Activated naive CD4-positive, alpha-beta T cell treated with anti-CD3 and anti-CD28 coated beads, Interleukin-2, amount 50 U/mL, for 24 hours (primary cell): ENCODE results near the gene THSD8.

ENCODE experiments used
- H3K27ac Mint-ChIP-seq: one replicate; pipeline ENCODE4 v1.8.0; 2021; ENCODE audit warnings: mild to moderate bottlenecking, mixed read lengths
- H3K27me3 Mint-ChIP-seq: one replicate; pipeline ENCODE4 v1.8.0; 2021; ENCODE audit warnings: mixed read lengths
- H3K36me3 Mint-ChIP-seq: one replicate; pipeline ENCODE4 v1.8.0; 2021; ENCODE audit warnings: mixed read lengths
- H3K4me1 Mint-ChIP-seq: one replicate; pipeline ENCODE4 v1.8.0; 2021; ENCODE audit warnings: mixed read lengths
- H3K4me3 Mint-ChIP-seq: one replicate; pipeline ENCODE4 v1.8.0; 2021; ENCODE audit warnings: mild to moderate bottlenecking, mixed read lengths
- H3K9me3 Mint-ChIP-seq: one replicate; pipeline ENCODE4 v1.8.0; 2021; ENCODE audit warnings: mixed read lengths

Gene THSD8

DNA sequence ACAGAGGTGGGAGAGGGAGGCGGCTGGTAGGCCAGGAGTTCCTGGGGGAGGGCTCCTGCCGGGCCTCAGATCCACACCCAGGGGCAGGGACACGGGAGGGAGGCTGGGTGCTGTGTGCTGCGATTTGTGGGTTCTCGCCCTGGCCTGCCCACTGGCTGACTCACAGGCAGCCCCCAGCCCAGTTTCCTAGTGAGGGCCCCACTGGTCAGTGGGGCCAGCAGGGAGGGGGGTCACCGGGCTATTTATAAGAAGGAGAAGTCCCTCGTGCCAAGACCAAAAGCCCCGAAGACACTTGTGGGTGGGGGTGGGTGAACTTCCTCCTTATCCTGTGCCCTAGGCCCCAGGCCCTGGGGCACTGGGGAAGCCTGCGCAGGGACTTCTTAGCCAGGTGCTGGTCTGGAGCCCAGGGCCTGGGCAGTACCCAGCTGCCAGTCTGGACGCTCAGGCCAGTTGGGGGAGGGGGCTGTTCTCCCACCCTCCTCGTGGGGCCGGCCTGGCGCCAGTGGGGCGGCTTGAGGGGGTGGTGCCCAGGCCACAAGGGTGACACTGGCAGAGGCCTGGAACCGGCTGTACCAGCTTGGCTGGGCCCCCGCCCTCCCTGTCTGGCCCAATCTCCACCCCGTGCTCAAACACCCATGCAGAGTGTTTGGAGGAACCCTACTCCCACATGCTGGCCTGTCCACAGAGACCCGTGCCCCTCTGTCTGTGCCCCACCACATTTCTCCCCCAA is 15.6 kb upstream of the THSD8 start:
- Mint-ChIP-seq H3K4me3 (no peak overlapping the region), H3K27me3 (no peaks in the 10 kb centered on the region), H3K4me1 (peaks cover 31% of the 10 kb centered on the region), H3K27ac (peak overlapping the region; percentile 24), H3K9me3 (no peaks in the 10 kb centered on the region), H3K36me3 (no peaks in the 10 kb centered on the region)

DNA sequence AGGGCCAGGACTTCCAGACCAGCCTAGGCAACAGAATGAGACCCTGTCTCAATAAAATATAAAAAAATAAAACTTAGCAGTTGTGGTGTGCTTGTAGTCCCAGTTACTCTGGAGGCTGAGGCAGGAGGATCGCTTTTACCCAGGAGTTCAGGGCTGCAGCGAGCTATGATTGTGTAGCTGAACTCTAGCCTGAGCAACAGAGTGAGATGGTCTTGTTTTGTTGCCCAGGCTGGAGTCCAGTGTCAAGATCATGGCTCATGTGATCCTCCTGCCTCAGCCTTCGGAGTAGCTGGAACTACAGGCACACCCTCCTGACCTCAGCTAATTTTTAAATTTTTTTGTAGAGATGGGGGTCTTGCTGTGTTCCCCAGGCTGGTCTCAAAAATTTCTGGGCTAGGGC is 14.9 kb upstream of the THSD8 start:
- H3K4me3 Mint-ChIP-seq = no peak overlapping the region
- peaks cover 25% of the 10 kb centered on the region for H3K4me1 Mint-ChIP-seq
- no peaks in the 10 kb centered on the region for H3K36me3 Mint-ChIP-seq

DNA sequence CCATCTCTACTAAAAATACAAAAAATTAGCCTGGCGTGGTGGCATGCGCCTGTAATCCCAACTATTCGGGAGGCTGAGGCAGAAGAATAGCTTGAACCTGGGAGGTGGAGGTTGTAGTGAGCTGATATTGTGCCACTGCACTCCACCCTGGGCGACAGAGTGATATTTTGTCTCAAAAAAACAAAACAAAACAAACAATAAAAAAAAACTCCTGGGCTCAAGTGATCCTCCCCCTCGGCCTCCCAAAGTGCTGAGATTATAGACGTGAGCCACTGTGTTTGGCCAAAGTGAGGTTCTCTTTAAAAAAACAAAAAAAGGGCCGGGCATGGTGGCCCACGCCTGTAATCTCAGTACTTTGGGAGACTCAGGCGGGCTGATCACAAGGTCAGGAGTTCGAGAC is 14.4 kb upstream of the THSD8 start:
- H3K4me3 Mint-ChIP-seq = no peak overlapping the region
- H3K9me3 Mint-ChIP-seq = no peaks in the 10 kb centered on the region
- no peaks in the 10 kb centered on the region for H3K27me3 Mint-ChIP-seq
- H3K4me1 Mint-ChIP-seq = peaks cover 21% of the 10 kb centered on the region
- no peak overlapping the region for H3K27ac Mint-ChIP-seq
- H3K36me3 Mint-ChIP-seq = no peaks in the 10 kb centered on the region

More for the DNA sequence above, 14.9 kb upstream of the THSD8 start:
- Mint-ChIP-seq H3K9me3 (no peaks in the 10 kb centered on the region), H3K27me3 (no peaks in the 10 kb centered on the region), H3K27ac (no peak overlapping the region)

DNA sequence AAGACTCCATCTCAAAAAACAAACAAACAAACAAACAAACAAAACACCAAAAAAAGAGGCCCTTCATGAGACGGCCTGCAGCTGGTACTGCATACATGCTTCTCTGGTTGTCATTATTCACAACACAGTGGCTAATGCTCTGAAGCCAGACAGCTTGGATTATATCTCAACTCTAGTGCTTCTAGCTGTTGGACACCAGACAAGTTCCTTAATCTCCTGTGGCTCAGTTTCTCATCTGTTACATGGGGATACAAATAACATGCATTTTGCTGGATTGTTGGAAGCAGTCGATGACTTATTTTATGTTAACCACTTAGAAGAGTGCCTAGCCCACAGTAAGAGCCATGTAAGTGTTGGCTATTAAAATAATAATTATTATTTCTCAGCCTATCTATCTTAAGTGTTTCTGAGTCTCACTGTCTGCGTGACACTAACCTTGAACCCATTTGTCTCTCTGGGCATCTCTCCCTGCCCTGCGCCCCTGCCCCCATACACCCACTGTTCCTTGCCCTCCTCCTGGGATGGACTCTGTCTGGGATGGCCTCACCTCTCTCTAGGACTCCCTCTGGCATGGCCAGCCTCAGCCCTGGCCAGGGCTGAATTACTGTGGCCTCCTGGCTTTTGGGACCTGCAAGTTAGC is 13.7 kb upstream of the THSD8 start:
- no peaks in the 10 kb centered on the region for H3K27me3 Mint-ChIP-seq
- peaks cover 21% of the 10 kb centered on the region for H3K4me1 Mint-ChIP-seq
- H3K27ac Mint-ChIP-seq = peak overlapping the region; percentile 30
- H3K36me3 Mint-ChIP-seq = no peaks in the 10 kb centered on the region
- H3K9me3 Mint-ChIP-seq = no peaks in the 10 kb centered on the region
- no peak overlapping the region for H3K4me3 Mint-ChIP-seq

DNA sequence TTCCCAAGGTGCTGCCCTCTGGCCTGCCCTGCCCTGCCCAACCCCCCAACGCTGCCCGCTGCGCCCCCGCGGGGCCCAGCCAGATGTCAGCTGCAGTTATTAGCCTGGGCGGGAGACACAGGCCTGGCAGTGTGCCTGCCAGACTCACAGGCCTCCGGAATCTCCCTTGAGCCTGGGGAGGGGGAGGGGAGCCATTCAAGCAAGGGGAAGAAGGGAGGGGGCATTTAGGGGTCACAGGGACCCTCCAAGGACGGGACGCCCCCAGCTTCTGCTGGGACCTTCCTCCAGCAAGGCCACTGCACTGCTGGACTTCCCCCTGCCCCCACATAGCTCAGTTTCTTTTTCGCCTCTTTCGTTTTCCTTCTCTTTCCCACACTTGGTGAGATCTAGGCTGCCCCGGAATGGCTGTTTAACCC is 13.2 kb upstream of the THSD8 start:
- H3K27me3 Mint-ChIP-seq = no peaks in the 10 kb centered on the region
- H3K4me3 Mint-ChIP-seq = peak overlapping the region; percentile 74
- H3K9me3 Mint-ChIP-seq = no peaks in the 10 kb centered on the region
- peak overlapping the region; percentile 83 for H3K27ac Mint-ChIP-seq
- H3K4me1 Mint-ChIP-seq = peaks cover 17% of the 10 kb centered on the region
- peaks cover 2% of the 10 kb centered on the region for H3K36me3 Mint-ChIP-seq

DNA sequence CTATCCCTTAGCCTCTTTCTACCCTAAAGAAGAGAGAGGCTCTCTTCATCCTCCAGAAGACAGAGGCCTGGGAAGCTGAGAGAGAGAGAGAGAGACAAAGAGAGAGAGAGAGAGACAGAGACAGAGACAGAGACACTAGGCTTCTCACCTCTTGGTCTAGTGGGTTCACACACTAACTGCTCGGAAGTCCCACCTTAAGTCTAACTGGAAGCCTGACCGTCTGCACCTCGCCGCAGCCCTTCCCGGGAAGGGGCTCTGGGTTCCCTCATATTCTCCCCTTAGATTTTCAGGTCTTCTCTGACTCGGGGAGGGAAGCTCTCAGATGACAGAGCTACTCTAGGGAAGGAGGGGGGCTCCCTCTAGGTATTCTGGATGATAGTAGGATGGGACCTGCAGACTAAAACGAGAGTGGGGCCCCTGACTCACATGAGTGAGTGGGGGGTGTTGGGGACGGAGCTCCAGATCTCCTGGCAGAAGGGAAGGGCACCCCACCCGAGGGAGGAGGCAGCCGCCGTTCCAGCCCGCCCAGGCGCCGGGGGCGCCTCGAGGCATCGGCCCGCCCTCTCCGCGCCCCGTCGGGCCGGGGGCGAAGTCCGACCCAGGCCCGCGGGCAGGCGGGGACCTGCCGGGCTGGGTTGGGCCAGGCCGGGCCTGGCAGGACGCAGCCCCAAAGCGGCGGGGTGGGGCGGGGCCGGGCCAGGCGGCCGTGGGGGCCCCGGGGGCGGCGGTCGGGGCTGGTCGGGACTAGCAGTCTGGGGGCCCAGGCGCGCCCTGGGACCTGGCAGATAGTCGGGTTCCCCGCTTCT is 12.6 kb upstream of the THSD8 start:
- Mint-ChIP-seq H3K27ac (peak overlapping the region; percentile 83), H3K9me3 (no peaks in the 10 kb centered on the region), H3K4me3 (peak overlapping the region; percentile 74), H3K36me3 (peaks cover 2% of the 10 kb centered on the region), H3K4me1 (peaks cover 20% of the 10 kb centered on the region), H3K27me3 (no peaks in the 10 kb centered on the region)

DNA sequence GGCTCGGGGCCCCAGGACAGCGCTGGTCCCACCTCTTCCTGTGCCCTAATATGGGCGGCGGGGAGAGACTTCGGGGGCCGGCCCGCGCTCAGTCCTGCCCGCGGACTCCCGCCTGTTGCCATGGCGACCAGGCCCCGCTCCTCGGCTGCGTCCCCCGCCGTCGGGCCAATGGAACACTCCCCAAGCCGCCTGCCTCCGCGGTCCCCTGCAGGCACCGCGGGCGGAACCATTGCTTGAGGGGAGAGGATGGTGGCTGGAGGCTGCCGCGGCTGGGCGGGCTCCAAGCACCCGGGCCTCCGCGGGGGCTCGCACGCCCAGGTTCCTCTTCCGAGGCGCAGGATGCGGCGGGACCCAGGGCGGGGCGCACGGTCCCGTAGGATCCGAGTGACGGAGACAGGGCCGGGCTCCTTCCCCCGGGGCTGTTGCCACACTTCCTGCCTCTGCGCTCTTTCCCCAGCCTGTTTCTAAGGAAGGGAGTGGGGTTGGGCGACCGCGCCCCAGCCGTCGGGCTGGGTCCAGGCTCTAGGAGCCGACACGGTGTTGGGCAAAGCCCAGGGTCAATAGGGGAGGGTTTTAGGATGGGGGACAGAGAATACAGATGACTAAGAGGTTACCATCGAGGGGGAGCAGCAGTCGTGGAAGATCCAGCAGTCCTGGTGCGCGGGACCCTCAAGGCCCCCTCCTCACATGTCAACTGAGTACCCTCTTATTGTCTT is 11.8 kb upstream of the THSD8 start:
- Mint-ChIP-seq H3K36me3 (peaks cover 2% of the 10 kb centered on the region), H3K27ac (peak overlapping the region; percentile 95), H3K4me1 (peaks cover 27% of the 10 kb centered on the region), H3K9me3 (no peaks in the 10 kb centered on the region), H3K27me3 (no peaks in the 10 kb centered on the region), H3K4me3 (peak overlapping the region; percentile 95)

DNA sequence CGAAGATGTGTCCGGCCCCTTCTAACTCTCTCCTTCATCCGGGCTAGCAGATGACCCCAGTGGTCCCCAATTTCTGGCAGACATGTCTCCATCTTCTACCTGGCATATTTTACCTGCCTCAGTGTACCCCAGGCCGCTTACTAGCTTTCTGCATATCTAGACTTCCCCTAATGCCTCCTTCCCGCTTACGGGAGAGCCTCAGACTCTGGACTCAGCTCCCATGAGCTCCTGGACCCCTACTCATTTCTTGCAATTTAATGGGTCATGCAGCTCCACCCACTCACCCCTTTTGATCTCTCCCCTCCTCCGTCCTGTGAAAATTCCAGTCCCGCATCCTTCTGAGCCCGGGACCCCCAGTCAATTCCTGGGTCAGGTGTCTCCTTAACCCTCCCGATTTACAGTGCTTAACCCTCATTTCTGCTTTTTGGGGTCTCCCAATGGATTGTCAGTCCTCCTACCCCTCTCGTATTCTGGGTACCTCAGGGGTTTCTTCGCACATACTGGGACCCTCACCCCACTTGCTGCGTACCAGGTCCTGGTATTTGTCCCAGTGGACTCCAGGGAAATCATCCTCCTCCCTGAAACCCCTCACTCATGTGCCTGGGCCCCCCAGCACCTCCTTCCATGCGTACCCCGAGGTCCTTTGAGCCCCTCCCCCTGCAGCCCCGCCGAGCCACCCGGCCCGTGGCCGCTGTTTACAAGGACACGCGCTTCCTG is 11.1 kb upstream of the THSD8 start:
- Mint-ChIP-seq H3K36me3 (peaks cover 2% of the 10 kb centered on the region), H3K9me3 (no peaks in the 10 kb centered on the region), H3K27me3 (no peaks in the 10 kb centered on the region), H3K27ac (peak overlapping the region; percentile 95), H3K4me3 (peak overlapping the region; percentile 95), H3K4me1 (peaks cover 30% of the 10 kb centered on the region)

DNA sequence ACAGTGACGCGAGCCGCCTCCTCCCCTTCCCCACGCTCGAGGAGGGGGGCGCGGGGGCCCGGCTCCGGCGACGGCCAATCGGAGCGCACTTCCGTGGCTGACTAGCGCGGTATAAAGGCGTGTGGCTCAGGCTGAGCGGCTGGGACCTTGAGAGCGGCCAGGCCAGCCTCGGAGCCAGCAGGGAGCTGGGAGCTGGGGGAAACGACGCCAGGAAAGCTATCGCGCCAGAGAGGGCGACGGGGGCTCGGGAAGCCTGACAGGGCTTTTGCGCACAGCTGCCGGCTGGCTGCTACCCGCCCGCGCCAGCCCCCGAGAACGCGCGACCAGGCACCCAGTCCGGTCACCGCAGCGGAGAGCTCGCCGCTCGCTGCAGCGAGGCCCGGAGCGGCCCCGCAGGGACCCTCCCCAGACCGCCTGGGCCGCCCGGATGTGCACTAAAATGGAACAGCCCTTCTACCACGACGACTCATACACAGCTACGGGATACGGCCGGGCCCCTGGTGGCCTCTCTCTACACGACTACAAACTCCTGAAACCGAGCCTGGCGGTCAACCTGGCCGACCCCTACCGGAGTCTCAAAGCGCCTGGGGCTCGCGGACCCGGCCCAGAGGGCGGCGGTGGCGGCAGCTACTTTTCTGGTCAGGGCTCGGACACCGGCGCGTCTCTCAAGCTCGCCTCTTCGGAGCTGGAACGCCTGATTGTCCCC is 10.4 kb upstream of the THSD8 start, which contains the start of gene JUNB:
JUNB (plus strand) TSS at position 142 of the 706 bp plus-strand sequence; CDS start at position 428, 286 bp downstream.
- Mint-ChIP-seq H3K4me3 (peak within 1 kb of the TSS; percentile 95), H3K4me1 (peaks cover 37% of the 10 kb centered on the region)

DNA sequence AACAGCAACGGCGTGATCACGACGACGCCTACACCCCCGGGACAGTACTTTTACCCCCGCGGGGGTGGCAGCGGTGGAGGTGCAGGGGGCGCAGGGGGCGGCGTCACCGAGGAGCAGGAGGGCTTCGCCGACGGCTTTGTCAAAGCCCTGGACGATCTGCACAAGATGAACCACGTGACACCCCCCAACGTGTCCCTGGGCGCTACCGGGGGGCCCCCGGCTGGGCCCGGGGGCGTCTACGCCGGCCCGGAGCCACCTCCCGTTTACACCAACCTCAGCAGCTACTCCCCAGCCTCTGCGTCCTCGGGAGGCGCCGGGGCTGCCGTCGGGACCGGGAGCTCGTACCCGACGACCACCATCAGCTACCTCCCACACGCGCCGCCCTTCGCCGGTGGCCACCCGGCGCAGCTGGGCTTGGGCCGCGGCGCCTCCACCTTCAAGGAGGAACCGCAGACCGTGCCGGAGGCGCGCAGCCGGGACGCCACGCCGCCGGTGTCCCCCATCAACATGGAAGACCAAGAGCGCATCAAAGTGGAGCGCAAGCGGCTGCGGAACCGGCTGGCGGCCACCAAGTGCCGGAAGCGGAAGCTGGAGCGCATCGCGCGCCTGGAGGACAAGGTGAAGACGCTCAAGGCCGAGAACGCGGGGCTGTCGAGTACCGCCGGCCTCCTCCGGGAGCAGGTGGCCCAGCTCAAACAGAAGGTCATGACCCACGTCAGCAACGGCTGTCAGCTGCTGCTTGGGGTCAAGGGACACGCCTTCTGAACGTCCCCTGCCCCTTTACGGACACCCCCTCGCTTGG is 9.6 kb upstream of the THSD8 start:
- peaks cover 38% of the 10 kb centered on the region for H3K4me1 Mint-ChIP-seq
- no peaks in the 10 kb centered on the region for H3K27me3 Mint-ChIP-seq
- peaks cover 2% of the 10 kb centered on the region for H3K36me3 Mint-ChIP-seq
- H3K4me3 Mint-ChIP-seq = peak overlapping the region; percentile 95
- no peaks in the 10 kb centered on the region for H3K9me3 Mint-ChIP-seq
- peak overlapping the region; percentile 87 for H3K27ac Mint-ChIP-seq

More for the DNA sequence above, 10.4 kb upstream of the THSD8 start, which contains the start of gene JUNB:
- no peaks in the 10 kb centered on the region for H3K9me3 Mint-ChIP-seq
- peak within 1 kb of the TSS; percentile 95 for H3K27ac Mint-ChIP-seq
- H3K36me3 Mint-ChIP-seq = peaks cover 2% of the 10 kb centered on the region
- no peaks in the 10 kb centered on the region for H3K27me3 Mint-ChIP-seq

DNA sequence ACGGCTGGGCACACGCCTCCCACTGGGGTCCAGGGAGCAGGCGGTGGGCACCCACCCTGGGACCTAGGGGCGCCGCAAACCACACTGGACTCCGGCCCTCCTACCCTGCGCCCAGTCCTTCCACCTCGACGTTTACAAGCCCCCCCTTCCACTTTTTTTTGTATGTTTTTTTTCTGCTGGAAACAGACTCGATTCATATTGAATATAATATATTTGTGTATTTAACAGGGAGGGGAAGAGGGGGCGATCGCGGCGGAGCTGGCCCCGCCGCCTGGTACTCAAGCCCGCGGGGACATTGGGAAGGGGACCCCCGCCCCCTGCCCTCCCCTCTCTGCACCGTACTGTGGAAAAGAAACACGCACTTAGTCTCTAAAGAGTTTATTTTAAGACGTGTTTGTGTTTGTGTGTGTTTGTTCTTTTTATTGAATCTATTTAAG is 9.0 kb upstream of the THSD8 start:
- H3K4me3 Mint-ChIP-seq = peak overlapping the region; percentile 95
- no peaks in the 10 kb centered on the region for H3K27me3 Mint-ChIP-seq
- H3K36me3 Mint-ChIP-seq = peaks cover 2% of the 10 kb centered on the region
- H3K9me3 Mint-ChIP-seq = no peaks in the 10 kb centered on the region
- peak overlapping the region; percentile 98 for H3K27ac Mint-ChIP-seq
- H3K4me1 Mint-ChIP-seq = peaks cover 38% of the 10 kb centered on the region

DNA sequence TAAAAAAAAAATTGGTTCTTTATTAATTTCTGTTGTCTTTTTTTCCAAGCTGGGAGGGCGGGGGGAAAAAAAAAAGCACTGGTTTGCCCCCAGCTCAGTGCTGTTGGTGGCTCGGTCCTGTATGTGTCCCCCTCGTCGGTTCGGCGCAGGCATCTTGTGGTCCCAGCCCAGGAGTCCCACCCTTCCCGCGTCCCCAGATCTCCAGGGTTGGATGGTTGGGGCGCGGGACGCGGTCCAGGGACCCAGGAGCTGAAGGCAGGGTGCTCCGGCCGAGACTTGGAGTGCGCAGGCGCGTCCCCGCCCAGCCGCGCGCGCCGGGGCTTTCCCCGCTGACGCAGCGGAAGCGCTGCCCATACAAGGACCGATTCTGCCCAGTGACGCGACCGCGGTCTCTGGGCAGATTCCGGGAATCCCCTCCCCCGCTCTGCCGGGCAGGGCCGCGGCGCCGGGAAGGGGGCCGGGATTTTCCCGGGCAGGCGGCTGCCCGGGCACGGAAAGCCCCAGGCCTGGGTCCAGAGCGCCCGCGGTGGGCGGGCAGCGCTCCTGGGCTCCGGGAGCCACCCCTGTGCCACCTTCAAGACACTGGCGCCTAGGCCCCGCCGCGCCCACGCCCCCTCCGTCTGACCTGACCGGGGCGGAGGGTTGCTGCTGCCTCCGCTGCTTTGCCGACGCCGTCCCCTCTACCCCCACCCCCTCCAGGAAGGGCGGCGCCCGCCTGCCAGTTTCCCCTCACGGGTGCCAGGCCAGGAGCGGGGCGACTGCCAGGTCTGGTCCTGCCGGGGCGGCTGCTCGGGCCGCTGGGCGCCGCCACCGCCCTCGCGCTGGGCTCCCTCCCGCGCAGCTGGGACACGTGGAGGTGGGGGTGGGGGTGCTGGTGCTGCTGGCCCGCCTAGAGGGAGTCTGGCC is 8.3 kb upstream of the THSD8 start:
- peaks cover 2% of the 10 kb centered on the region for H3K36me3 Mint-ChIP-seq

More for the DNA sequence above, 8.3 kb upstream of the THSD8 start:
- Mint-ChIP-seq H3K27me3 (no peaks in the 10 kb centered on the region), H3K9me3 (no peaks in the 10 kb centered on the region), H3K4me1 (peaks cover 38% of the 10 kb centered on the region), H3K4me3 (peak overlapping the region; percentile 95), H3K27ac (peak overlapping the region; percentile 98)
